HEK293 (cell line): Measurements from ENCODE around the gene LRFN3.

Experiments
- CTCF ChIA-PET: fragments of 350-600 bp; formaldehyde crosslinking; extraction: SDS; loops from one replicate; lab custom pipeline; 2021; ENCODE audit warnings: antibody characterized with exemption; lab: Yijun Ruan, JAX
- POLR2A ChIA-PET: fragments of 300-600 bp; formaldehyde crosslinking; extraction: SDS; loops from one replicate; lab custom pipeline; 2020; ENCODE audit warnings: antibody characterized with exemption, inconsistent platforms; lab: Yijun Ruan, JAX
- H3K27ac ChIP-seq: fragments of 200-500 bp; sonication (Bioruptor generic); 2 replicates; pipeline ENCODE4 v1.5.1; 2014; ENCODE audit warnings: low read depth, low read length, control low read depth, inconsistent platforms; ENCODE audit errors: extremely low read depth
- H3K36me3 ChIP-seq, 2 experiments: fragments of 200-500 bp in 1 of 2; sonication (Bioruptor generic) in 1 of 2; 1 replicate in 1 of 2; 2 replicates in 1 of 2; pipeline ENCODE4 v1.5.1; 2014 to 2017; ENCODE audit warnings: inconsistent platforms in 2 of 2, low read length in 2 of 2; ENCODE audit not compliant: control insufficient read depth in 2 of 2, insufficient read depth in 1 of 2
- H3K4me1 ChIP-seq: fragments of 200-500 bp; sonication (Bioruptor generic); 2 replicates; pipeline ENCODE4 v1.5.1; 2014; ENCODE audit warnings: mild to moderate bottlenecking, low read length, inconsistent platforms; ENCODE audit not compliant: control insufficient read depth, insufficient read depth
- H3K4me3 ChIP-seq: 2 replicates; pipeline ENCODE4 v1.5.1; 2011; ENCODE audit warnings: low read depth, mild to moderate bottlenecking, control low read depth, low read length, moderate library complexity
- H3K9me3 ChIP-seq: fragments of 200-500 bp; sonication (Bioruptor generic); 2 replicates; pipeline ENCODE4 v1.5.1; 2014; ENCODE audit warnings: low read depth, low read length, inconsistent platforms; ENCODE audit not compliant: control insufficient read depth, insufficient read depth
- CTCF ChIP-seq: fragments of 450-650 bp; formaldehyde crosslinking; IDR thresholded peaks from 2 replicates; pipeline ENCODE4 v1.5.1; 2016; ENCODE audit warnings: missing biosample characterization, missing genetic modification characterization
- HIC1 ChIP-seq: fragments of 450-650 bp; formaldehyde crosslinking; IDR thresholded peaks from 2 replicates; pipeline ENCODE4 v1.5.1; 2016; ENCODE audit warnings: missing biosample characterization, missing genetic modification characterization
- KLF7 ChIP-seq: fragments of 450-650 bp; formaldehyde crosslinking; IDR thresholded peaks from 2 replicates; pipeline ENCODE4 v1.5.1; 2016; ENCODE audit warnings: missing biosample characterization, missing genetic modification characterization, borderline replicate concordance
- KLF8 ChIP-seq: fragments of 450-650 bp; formaldehyde crosslinking; IDR thresholded peaks from 2 replicates; pipeline ENCODE4 v1.5.1; 2016; ENCODE audit warnings: missing biosample characterization, missing genetic modification characterization
- MZF1 ChIP-seq: fragments of 450-650 bp; formaldehyde crosslinking; IDR thresholded peaks from 2 replicates; pipeline ENCODE4 v1.5.1; 2017; ENCODE audit warnings: missing biosample characterization, missing genetic modification characterization, borderline replicate concordance
- PRDM6 ChIP-seq: fragments of 450-650 bp; formaldehyde crosslinking; IDR thresholded peaks from 2 replicates; pipeline ENCODE4 v1.5.1; 2017; ENCODE audit warnings: missing biosample characterization, missing genetic modification characterization
- RBAK ChIP-seq: fragments of 450-650 bp; formaldehyde crosslinking; IDR thresholded peaks from 2 replicates; pipeline ENCODE4 v1.5.1; 2016; ENCODE audit warnings: missing biosample characterization, missing genetic modification characterization
- YY1 ChIP-seq: fragments of 450-650 bp; formaldehyde crosslinking; IDR thresholded peaks from 2 replicates; pipeline ENCODE4 v1.5.1; 2018; ENCODE audit warnings: missing biosample characterization, missing genetic modification characterization
- ZBTB6 ChIP-seq: fragments of 450-650 bp; formaldehyde crosslinking; IDR thresholded peaks from 2 replicates; pipeline ENCODE4 v1.5.1; 2017; ENCODE audit warnings: missing biosample characterization, missing genetic modification characterization
- ZNF121 ChIP-seq: fragments of 450-650 bp; formaldehyde crosslinking; IDR thresholded peaks from 2 replicates; pipeline ENCODE4 v1.5.1; 2016; ENCODE audit warnings: missing biosample characterization, missing genetic modification characterization
- ZNF133 ChIP-seq: fragments of 450-650 bp; formaldehyde crosslinking; IDR thresholded peaks from 2 replicates; pipeline ENCODE4 v1.5.1; 2016; ENCODE audit warnings: missing biosample characterization, missing genetic modification characterization
- ZNF16 ChIP-seq: fragments of 450-650 bp; formaldehyde crosslinking; IDR thresholded peaks from 2 replicates; pipeline ENCODE4 v1.5.1; 2016; ENCODE audit warnings: low read depth, missing biosample characterization, missing genetic modification characterization
- ZNF302 ChIP-seq: fragments of 450-650 bp; formaldehyde crosslinking; IDR thresholded peaks from 2 replicates; pipeline ENCODE4 v1.5.1; 2016; ENCODE audit warnings: missing biosample characterization, missing genetic modification characterization, low read depth
- ZNF335 ChIP-seq: fragments of 450-650 bp; formaldehyde crosslinking; conservative IDR thresholded peaks from 2 replicates; pipeline ENCODE4 v1.5.1; 2016; ENCODE audit warnings: missing biosample characterization, missing genetic modification characterization
- ZNF521 ChIP-seq: fragments of 450-650 bp; formaldehyde crosslinking; IDR thresholded peaks from 2 replicates; pipeline ENCODE4 v1.5.1; 2017; ENCODE audit warnings: missing biosample characterization, mild to moderate bottlenecking, missing genetic modification characterization
- ZNF530 ChIP-seq: fragments of 450-650 bp; formaldehyde crosslinking; IDR thresholded peaks from 2 replicates; pipeline ENCODE4 v1.5.1; 2016; ENCODE audit warnings: low read depth, missing biosample characterization, missing genetic modification characterization
- ZNF544 ChIP-seq: fragments of 450-650 bp; formaldehyde crosslinking; IDR thresholded peaks from 2 replicates; pipeline ENCODE4 v1.5.0; 2017; ENCODE audit warnings: missing biosample characterization, missing genetic modification characterization
- ZNF645 ChIP-seq: fragments of 450-650 bp; formaldehyde crosslinking; IDR thresholded peaks from 2 replicates; pipeline ENCODE4; 2016; ENCODE audit warnings: missing biosample characterization, missing genetic modification characterization
- ZNF843 ChIP-seq: fragments of 450-650 bp; formaldehyde crosslinking; IDR thresholded peaks from 2 replicates; pipeline ENCODE4 v1.5.1; 2016; ENCODE audit warnings: missing biosample characterization, missing genetic modification characterization
- ZXDB ChIP-seq: fragments of 450-650 bp; formaldehyde crosslinking; IDR thresholded peaks from 2 replicates; pipeline ENCODE4 v1.5.1; 2016; ENCODE audit warnings: missing biosample characterization, missing genetic modification characterization
- TF ChIP-seq, protein P1 (sequence below): fragments of 450-650 bp; formaldehyde crosslinking; IDR thresholded peaks from 2 replicates; pipeline ENCODE4 v1.5.1; 2016; ENCODE audit warnings: missing biosample characterization, missing genetic modification characterization

Gene LRFN3

GRCh38 chr19:35986664-35987570, 50.7 kb downstream of the LRFN3 start (continued):
- no peak for TF ChIP-seq PRDM6 (tag by site-specific recombination)
- TF ChIP-seq ZXDB (tag by site-specific recombination), result peak; percentile 73

GRCh38 chr19:35987571-35987896, 51.4 kb downstream of the LRFN3 start:
- TF ChIP-seq YY1 (peak; percentile 39; the same call in 1 of the 2 replicates), ZBTB6 (tag by site-specific recombination) (0 out of 2 replicates have a peak, but pooled peaks have one; percentile 51), ZNF302 (no peak), ZNF16 (peak; percentile 36; the same call in 1 of the 2 replicates), ZNF843 (tag by site-specific recombination) (no peak), KLF8 (tag by site-specific recombination) (no peak), CTCF (tag by site-specific recombination) (peak; percentile 53; the same call in 1 of the 2 replicates), ZNF133 (tag by site-specific recombination) (no peak), ZNF645 (tag by site-specific recombination) (no peak), ZNF544 (no peak), ZNF521 (tag by site-specific recombination) (no peak), ZNF335 (tag by site-specific recombination) (peak; percentile 84), ZNF121 (0 out of 2 replicates have a peak, but pooled peaks have one; percentile 10)
- TF ChIP-seq, protein P1, sequence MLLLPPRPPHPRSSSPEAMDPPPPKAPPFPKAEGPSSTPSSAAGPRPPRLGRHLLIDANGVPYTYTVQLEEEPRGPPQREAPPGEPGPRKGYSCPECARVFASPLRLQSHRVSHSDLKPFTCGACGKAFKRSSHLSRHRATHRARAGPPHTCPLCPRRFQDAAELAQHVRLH (tag by site-specific recombination), result peak; percentile 87
- ChIA-PET POLR2A (interaction anchor here (0.6 to 1.9 kb wide), 3 partner anchors 27 to 140 kb away, joined by 3 to 5 read pairs (median 5); partner anchors contain the start of gene ALKBH6), CTCF (interaction anchor here (0.7 to 2.2 kb wide), 4 partner anchors 10 to 52 kb away, joined by 3 to 9 read pairs (median 4); no protein-coding TSS in a partner anchor)
- no peak overlapping the region for H3K4me3 ChIP-seq
- peaks cover 8% of the 10 kb centered on the region for H3K4me1 ChIP-seq
- H3K36me3 ChIP-seq, result no peaks in the 10 kb centered on the region
- no peaks in the 10 kb centered on the region for H3K9me3 ChIP-seq
- H3K27ac ChIP-seq, result no peak overlapping the region

DNA sequence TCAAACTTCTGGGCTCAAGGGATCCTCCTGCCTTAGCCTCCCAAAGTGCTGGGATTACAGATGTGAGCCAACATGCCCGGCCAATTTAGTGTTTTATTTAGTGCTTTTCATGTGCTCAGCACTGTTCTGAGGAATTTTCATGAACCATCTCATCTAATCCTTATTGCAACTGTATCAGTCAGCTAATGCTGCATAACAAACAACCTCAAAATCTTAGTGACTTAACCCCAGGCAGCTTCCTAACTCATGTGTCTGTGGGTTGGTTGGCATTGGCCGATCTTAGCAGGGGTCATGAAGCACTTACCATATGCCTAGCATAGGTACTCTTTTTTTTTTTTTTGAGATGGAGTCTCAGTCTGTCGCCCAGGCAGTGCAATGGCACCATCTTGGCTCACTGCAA, 52.6 kb downstream of the LRFN3 start:
- POLR2A ChIA-PET, result no interaction called here
- H3K36me3 ChIP-seq, result no peaks in the 10 kb centered on the region
- CTCF ChIA-PET, result interaction anchor here (0.7 to 2.2 kb wide), 3 partner anchors 9 to 42 kb away, joined by 3 to 9 read pairs (median 3); no protein-coding TSS in a partner anchor
- TF ChIP-seq HIC1 (tag by site-specific recombination), result no peak
- TF ChIP-seq ZNF530 (tag by site-specific recombination), result no peak
- TF ChIP-seq MZF1 (tag by site-specific recombination), result no peak
- no peak for TF ChIP-seq KLF7 (tag by site-specific recombination)
- TF ChIP-seq RBAK (tag by site-specific recombination), result peak; percentile 100

More for the DNA sequence above, 52.6 kb downstream of the LRFN3 start:
- Histone ChIP-seq H3K4me1 (peaks cover 8% of the 10 kb centered on the region), H3K9me3 (no peaks in the 10 kb centered on the region), H3K27ac (no peak overlapping the region), H3K4me3 (no peak overlapping the region)
